Measurements from ENCODE around the gene DNHD1. TPM values are rescaled to one million over a fixed set of nuclear protein-coding genes. Genes with fewer than 3 reads are reported as not detected.
A peak's percentile ranks its signal among the peaks of the same experiment; 100 is the strongest.

Gene DNHD1
- total and polyA plus RNA-seq, 2 of the 13 experiments (the other 11 are each of a cell fraction or from before 2014, with no cell fraction given) = 2.7 to 9.3 TPM

- 0 out of 2 replicates have a peak, but pooled peaks have one; percentile 70 for TF ChIP-seq ZNF275 (CRISPR knock-in tag; IDR thresholded peaks at IDR 0.05; ENCODE audit: borderline replicate concordance)
- TF ChIP-seq ZNF546 (CRISPR knock-in tag; conservative IDR thresholded peaks at IDR 0.05) = no peak
- 0 out of 2 replicates have a peak, but pooled peaks have one; percentile 39 for TF ChIP-seq POGZ (CRISPR knock-in tag; IDR thresholded peaks at IDR 0.05)
- TF ChIP-seq HMGXB4 (CRISPR knock-in tag; IDR thresholded peaks at IDR 0.05; ENCODE audit: borderline replicate concordance in 1 of 2, low read depth in 1 of 2) = peak; percentile 42 to 63; a peak in 3 of 4 replicates
- no peak for TF ChIP-seq THRA (CRISPR knock-in tag; IDR thresholded peaks at IDR 0.05; ENCODE audit: borderline replicate concordance)
- 0 out of 2 replicates have a peak, but pooled peaks have one; percentile 32 for TF ChIP-seq NCOA2 (CRISPR knock-in tag; IDR thresholded peaks at IDR 0.05)
- TF ChIP-seq SNAPC2 (CRISPR knock-in tag; IDR thresholded peaks at IDR 0.05) = no peak
- 0 out of 2 replicates have a peak, but pooled peaks have one; percentile 16 for TF ChIP-seq FOXP4 (CRISPR knock-in tag; IDR thresholded peaks at IDR 0.05)
- TF ChIP-seq IRF2 (CRISPR knock-in tag; IDR thresholded peaks at IDR 0.05) = peak; percentile 51; the same call in 1 of the 2 replicates
- no peak for TF ChIP-seq ZNF816 (CRISPR knock-in tag; IDR thresholded peaks at IDR 0.05; ENCODE audit: borderline replicate concordance)
- no peak for TF ChIP-seq GABPA (IDR thresholded peaks at IDR 0.05; ENCODE audit: low read depth, low read length)
- TF ChIP-seq GABPA (CRISPR knock-in tag; IDR thresholded peaks at IDR 0.05; ENCODE audit: low read depth) = peak; percentile 30; the same call in 1 of the 2 replicates
- peak; percentile 82 for TF ChIP-seq ZNF574 (CRISPR knock-in tag; IDR thresholded peaks at IDR 0.05)
- peak; percentile 30; the same call in 1 of the 2 replicates for TF ChIP-seq ZNF777 (CRISPR knock-in tag; IDR thresholded peaks at IDR 0.05)
These were observed 122.1 kb downstream of the DNHD1 start, which contains the start of gene TPP1 (continued) for GRCh38 chr11:6619004-6619745.

Data from HepG2 (cell line).